Measurements from ENCODE around the gene IL3RA.

GRCh38 chrX:1378306-1378759 is 41.7 kb downstream of the IL3RA start:
- TF ChIP-seq POLR2A (IDR thresholded peaks at IDR 0.05; ENCODE audit: control extremely low read depth in 1 of 2, low read depth in 2 of 2, low read length in 2 of 2) (peak in 1 of 2 experiments; percentile 65; a peak in 1 of 3 replicates), MAFK (IDR thresholded peaks at IDR 0.05; ENCODE audit: low read depth, low read length) (no peak), SP2 (IDR thresholded peaks at IDR 0.05; ENCODE audit: low read length) (no peak), CEBPB (IDR thresholded peaks at IDR 0.05; ENCODE audit: low read depth, low read length) (no peak), CTCF (IDR thresholded peaks at IDR 0.05; ENCODE audit: control extremely low read depth in 1 of 3, insufficient read depth in 1 of 3, low read depth in 1 of 3, low read length in 3 of 3) (no peak), ATF2 (IDR thresholded peaks at IDR 0.05; ENCODE audit: low read length) (no peak)

Measured in H1 (cell line).